ENCODE measurements around the gene EFL1.

DNA sequence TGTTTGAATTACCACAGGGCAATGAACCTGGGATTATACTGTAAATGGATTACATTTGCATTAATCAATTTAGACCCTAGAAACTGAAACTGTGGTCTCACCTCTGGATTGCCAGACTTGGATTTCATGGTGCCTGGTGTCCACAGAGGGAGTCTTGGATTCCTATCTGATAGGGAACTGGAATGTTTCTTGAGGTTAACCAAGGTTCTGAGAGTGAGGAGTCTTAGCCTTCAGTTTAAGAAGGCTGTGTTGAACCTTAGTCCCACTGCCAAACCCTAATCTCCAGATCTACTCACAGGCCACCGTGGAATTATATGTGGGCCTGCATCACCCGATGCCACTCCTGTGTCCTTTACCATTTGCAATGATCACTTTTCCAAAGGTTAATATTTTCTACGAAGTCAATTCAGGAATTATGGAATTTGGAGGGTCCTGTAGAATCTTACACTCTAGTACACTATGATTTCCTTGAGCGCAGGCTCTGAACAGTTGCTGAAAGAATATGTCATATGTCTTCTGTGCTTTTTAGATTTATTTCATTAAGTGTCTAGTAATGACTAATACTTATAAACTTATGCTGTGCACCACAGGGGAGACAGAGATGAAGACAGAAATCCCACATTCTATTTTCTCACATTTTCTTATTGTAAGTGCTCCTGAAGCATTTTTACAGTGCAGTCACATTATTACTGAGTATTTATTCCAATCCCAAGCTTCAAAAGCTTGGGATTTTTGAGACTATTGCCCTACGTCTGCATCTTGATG lies 87.9 kb downstream of the EFL1 start:
- TF ChIP-seq, protein P1, sequence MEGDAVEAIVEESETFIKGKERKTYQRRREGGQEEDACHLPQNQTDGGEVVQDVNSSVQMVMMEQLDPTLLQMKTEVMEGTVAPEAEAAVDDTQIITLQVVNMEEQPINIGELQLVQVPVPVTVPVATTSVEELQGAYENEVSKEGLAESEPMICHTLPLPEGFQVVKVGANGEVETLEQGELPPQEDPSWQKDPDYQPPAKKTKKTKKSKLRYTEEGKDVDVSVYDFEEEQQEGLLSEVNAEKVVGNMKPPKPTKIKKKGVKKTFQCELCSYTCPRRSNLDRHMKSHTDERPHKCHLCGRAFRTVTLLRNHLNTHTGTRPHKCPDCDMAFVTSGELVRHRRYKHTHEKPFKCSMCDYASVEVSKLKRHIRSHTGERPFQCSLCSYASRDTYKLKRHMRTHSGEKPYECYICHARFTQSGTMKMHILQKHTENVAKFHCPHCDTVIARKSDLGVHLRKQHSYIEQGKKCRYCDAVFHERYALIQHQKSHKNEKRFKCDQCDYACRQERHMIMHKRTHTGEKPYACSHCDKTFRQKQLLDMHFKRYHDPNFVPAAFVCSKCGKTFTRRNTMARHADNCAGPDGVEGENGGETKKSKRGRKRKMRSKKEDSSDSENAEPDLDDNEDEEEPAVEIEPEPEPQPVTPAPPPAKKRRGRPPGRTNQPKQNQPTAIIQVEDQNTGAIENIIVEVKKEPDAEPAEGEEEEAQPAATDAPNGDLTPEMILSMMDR (conservative IDR thresholded peaks at IDR 0.05; ENCODE audit: low read depth in 2 of 2): no peak
- TF ChIP-seq, protein P2, sequence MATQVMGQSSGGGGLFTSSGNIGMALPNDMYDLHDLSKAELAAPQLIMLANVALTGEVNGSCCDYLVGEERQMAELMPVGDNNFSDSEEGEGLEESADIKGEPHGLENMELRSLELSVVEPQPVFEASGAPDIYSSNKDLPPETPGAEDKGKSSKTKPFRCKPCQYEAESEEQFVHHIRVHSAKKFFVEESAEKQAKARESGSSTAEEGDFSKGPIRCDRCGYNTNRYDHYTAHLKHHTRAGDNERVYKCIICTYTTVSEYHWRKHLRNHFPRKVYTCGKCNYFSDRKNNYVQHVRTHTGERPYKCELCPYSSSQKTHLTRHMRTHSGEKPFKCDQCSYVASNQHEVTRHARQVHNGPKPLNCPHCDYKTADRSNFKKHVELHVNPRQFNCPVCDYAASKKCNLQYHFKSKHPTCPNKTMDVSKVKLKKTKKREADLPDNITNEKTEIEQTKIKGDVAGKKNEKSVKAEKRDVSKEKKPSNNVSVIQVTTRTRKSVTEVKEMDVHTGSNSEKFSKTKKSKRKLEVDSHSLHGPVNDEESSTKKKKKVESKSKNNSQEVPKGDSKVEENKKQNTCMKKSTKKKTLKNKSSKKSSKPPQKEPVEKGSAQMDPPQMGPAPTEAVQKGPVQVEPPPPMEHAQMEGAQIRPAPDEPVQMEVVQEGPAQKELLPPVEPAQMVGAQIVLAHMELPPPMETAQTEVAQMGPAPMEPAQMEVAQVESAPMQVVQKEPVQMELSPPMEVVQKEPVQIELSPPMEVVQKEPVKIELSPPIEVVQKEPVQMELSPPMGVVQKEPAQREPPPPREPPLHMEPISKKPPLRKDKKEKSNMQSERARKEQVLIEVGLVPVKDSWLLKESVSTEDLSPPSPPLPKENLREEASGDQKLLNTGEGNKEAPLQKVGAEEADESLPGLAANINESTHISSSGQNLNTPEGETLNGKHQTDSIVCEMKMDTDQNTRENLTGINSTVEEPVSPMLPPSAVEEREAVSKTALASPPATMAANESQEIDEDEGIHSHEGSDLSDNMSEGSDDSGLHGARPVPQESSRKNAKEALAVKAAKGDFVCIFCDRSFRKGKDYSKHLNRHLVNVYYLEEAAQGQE (IDR thresholded peaks at IDR 0.05; ENCODE audit: unreplicated experiment): no peak
- TF ChIP-seq POLR2AphosphoS5 (IDR thresholded peaks at IDR 0.05; ENCODE audit: low read depth) (no peak), CREB1 (CRISPR knock-in tag; IDR thresholded peaks at IDR 0.05; ENCODE audit: low read depth) (no peak), ZNF331 (CRISPR knock-in tag; IDR thresholded peaks at IDR 0.05; ENCODE audit: low read depth) (no peak), EZH2 (IDR thresholded peaks at IDR 0.05; ENCODE audit: low read depth, unreplicated experiment) (no peak), JUNB (IDR thresholded peaks at IDR 0.05; ENCODE audit: unreplicated experiment) (no peak), ZNF114 (CRISPR knock-in tag; IDR thresholded peaks at IDR 0.05) (no peak), NANOG (IDR thresholded peaks at IDR 0.05; ENCODE audit: borderline replicate concordance) (no peak)

Data from GM23338 (cell line).